NCI-H226 (cell line): ENCODE data around the gene MAPK8IP3.
A peak's percentile ranks its signal among the peaks of the same experiment; 100 is the strongest.

ENCODE experiments used
- DNase-seq: peaks from one replicate; pipeline ENCODE4 v3.0.0-alpha.2; 2015

Gene MAPK8IP3

GRCh38 chr16:1705688-1706385 lies at the start of gene MAPK8IP3:
MAPK8IP3 (plus strand) TSS chr16:1706195; CDS start chr16:1706340, 145 bp downstream.
- peak; percentile 70 for DNase-seq

GRCh38 chr16:1656808-1657617 lies 49.0 kb upstream of the MAPK8IP3 start:
- DNase-seq, result no peak

- no peak for DNase-seq
These were observed 48.2 kb upstream of the MAPK8IP3 start for GRCh38 chr16:1657841-1658240.

GRCh38 chr16:1659031-1659430 lies 47.0 kb upstream of the MAPK8IP3 start:
- DNase-seq, result no peak

GRCh38 chr16:1661826-1662225 lies 44.2 kb upstream of the MAPK8IP3 start:
- DNase-seq, result no peak

GRCh38 chr16:1662543-1662942 lies 43.5 kb upstream of the MAPK8IP3 start:
- DNase-seq, result no peak

- DNase-seq, result no peak
These were observed 40.2 kb upstream of the MAPK8IP3 start for GRCh38 chr16:1665829-1666228.

GRCh38 chr16:1666316-1666715 lies 39.7 kb upstream of the MAPK8IP3 start:
- no peak for DNase-seq

- DNase-seq, result no peak
These were observed 38.7 kb upstream of the MAPK8IP3 start for GRCh38 chr16:1667271-1667670.

- no peak for DNase-seq
These were observed 38.1 kb upstream of the MAPK8IP3 start for GRCh38 chr16:1667916-1668315.

- DNase-seq, result no peak
These were observed 37.2 kb upstream of the MAPK8IP3 start for GRCh38 chr16:1668612-1669319.

GRCh38 chr16:1669698-1670097 lies 36.3 kb upstream of the MAPK8IP3 start:
- no peak for DNase-seq

GRCh38 chr16:1670371-1670770 lies 35.6 kb upstream of the MAPK8IP3 start:
- no peak for DNase-seq

GRCh38 chr16:1670866-1671265 lies 35.1 kb upstream of the MAPK8IP3 start:
- no peak for DNase-seq

GRCh38 chr16:1673424-1674151 lies 32.4 kb upstream of the MAPK8IP3 start:
- DNase-seq, result no peak

GRCh38 chr16:1674306-1674705 lies 31.7 kb upstream of the MAPK8IP3 start:
- no peak for DNase-seq

GRCh38 chr16:1674751-1675664 lies 31.0 kb upstream of the MAPK8IP3 start:
- DNase-seq, result peak; percentile 60

GRCh38 chr16:1676661-1677060 lies 29.3 kb upstream of the MAPK8IP3 start:
- no peak for DNase-seq

- no peak for DNase-seq
These were observed 28.7 kb upstream of the MAPK8IP3 start for GRCh38 chr16:1677339-1677738.

GRCh38 chr16:1677942-1678499 lies 28.0 kb upstream of the MAPK8IP3 start, which contains the start of gene JPT2:
JPT2 (plus strand) TSS chr16:1678279; CDS start chr16:1678313, 34 bp downstream.
- peak; percentile 98 for DNase-seq

- DNase-seq, result peak; percentile 43
These were observed 27.4 kb upstream of the MAPK8IP3 start for GRCh38 chr16:1678500-1679098.
